ENCODE data around the gene ISG20.

ISG20 gene

GRCh38 chr15:88704791-88705768 lies 66.3 kb downstream of the ISG20 start:
- H3K9me3 ChIP-seq: no peaks in the 10 kb centered on the region
- no peaks in the 10 kb centered on the region; the same call in 1 of the 2 replicates for H3K4me1 ChIP-seq
- DNase-seq: peak; percentile 27
- peaks cover 4% of the 10 kb centered on the region for H3K27me3 ChIP-seq
- no peak for TF ChIP-seq CTCF (IDR thresholded peaks at IDR 0.05; ENCODE audit: low read depth, low read length)
- H3K36me3 ChIP-seq: no peaks in the 10 kb centered on the region
- H3K4me3 ChIP-seq (ENCODE audit: low read depth, low read length): peak overlapping the region; percentile 45

GRCh38 chr15:88705769-88706165 lies 67.0 kb downstream of the ISG20 start:
- H3K9me3 ChIP-seq: no peaks in the 10 kb centered on the region
- DNase-seq: no peak
- no peaks in the 10 kb centered on the region for H3K4me1 ChIP-seq
- no peaks in the 10 kb centered on the region for H3K36me3 ChIP-seq
- peak overlapping the region; percentile 45 for H3K4me3 ChIP-seq (ENCODE audit: low read depth, low read length)
- no peak for TF ChIP-seq CTCF (IDR thresholded peaks at IDR 0.05; ENCODE audit: low read depth, low read length)
- peaks cover 9% of the 10 kb centered on the region for H3K27me3 ChIP-seq

Data from BE2C (cell line).